GM21723 (cell line): ENCODE results near the gene KCNQ1.

ENCODE experiments used
- ATAC-seq: cut with Tn5 transposase; IDR thresholded peaks from one replicate; pipeline ENCODE4 v1.9.1; 2021; ENCODE audit warnings: mild to moderate bottlenecking, moderate library complexity; ENCODE audit not compliant: unreplicated experiment

Gene KCNQ1

DNA sequence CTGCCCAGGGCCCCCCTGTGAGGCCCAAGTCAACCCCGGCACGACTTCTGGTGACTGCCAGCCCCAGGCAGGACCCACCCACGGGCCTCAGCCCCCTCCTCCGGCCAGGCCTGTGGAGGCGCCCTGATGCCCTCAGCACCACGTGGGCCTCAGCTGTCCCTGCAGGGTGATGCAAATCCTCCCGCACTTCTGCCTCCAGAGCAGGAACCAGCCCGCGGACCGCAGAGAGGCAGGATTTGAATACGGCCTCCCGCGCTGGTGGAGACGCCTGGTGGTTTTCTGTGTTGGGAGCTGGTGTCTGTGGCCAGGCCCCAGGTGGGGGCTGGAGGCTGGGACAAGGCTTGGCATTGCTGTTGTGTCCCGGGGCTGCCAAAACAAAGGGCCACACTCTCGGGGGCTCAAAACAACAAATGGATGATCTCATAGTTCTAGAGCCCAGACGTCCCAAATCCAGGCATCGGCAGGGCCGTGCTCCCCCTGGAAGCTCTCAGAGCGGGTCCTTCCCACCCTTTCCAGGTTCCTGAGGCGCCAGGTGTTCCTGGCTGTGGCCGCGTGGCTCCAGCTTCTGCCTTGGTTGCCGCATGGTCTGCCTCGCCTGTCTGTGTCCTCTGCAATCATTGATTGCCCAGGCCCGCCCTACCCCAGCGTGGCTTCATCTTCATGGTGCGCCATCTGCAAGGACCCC is 19.9 kb upstream of the KCNQ1 start:
- no peak for ATAC-seq

DNA sequence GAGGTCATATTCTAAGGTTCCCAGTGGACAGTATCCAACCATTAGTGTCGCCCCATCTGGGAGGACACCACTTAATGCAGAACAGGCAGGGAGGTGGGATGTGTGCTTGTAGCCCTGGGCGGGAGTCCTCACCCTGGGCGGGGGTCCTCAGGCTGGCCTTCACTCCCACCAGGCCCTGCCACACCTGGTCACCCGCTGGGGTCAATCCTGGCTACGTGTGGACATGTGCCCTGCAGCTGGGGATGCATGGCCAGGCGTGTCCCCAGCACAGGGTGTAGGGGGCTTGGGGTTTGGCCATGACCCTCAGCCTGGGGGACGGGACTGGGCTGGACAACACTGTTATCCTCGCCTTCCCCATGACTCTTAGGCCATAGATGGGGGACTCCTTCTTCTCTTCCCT is 19.3 kb upstream of the KCNQ1 start:
- no peak for ATAC-seq

DNA sequence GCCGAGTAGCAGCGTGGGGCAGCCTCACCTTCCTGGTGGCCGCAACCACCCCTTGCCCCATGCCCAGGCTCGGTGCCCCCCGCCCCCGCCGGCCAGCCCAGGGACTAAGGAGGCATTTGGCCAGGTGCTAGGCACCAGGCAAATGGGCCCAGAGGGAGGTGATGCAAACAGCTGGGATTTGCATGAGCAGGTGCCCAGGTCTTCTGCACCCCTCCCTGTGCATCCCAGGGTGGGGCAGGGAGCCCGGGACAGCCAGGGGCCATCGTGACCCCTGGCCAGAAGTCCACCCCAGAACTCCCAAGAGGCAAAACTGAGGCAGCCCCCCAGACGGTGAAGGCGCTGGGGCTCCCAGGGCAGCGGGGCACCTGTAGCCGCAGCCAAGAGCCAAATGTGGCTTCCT is 18.6 kb upstream of the KCNQ1 start:
- ATAC-seq, result no peak

DNA sequence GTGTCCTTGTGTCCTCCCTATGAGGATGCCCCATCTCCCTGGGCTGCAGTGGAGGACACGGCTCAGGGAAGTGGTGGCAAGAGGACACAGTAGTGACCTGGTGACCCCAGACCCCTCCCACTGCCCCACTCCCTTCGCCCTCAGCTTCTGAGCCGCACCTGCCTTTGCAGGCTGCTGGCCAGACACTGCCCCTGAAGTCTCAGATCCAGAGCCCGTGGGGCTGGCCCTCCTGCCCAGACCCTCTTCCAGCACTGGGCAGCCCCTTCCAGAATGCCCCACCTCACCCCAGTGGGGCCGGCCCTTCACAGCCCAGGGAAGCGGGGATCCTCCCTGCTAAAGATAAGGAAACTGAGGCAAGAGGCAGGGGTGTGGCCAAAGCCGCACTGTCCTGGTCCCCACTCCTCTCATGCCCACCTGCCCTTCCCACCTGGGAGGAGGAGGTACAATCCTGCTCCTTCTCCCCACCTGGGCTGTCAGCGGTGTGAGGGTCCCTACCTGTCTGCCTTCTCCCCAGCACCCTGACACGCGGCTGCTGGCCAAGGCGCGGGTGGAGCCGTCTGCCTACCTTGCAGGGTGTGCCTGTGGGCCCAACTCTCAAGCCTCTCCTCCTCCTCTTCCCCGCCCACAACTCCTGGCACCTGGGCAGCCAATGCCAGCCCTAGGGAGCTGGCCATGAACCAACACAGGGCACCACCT is 17.8 kb upstream of the KCNQ1 start:
- ATAC-seq, result no peak

DNA sequence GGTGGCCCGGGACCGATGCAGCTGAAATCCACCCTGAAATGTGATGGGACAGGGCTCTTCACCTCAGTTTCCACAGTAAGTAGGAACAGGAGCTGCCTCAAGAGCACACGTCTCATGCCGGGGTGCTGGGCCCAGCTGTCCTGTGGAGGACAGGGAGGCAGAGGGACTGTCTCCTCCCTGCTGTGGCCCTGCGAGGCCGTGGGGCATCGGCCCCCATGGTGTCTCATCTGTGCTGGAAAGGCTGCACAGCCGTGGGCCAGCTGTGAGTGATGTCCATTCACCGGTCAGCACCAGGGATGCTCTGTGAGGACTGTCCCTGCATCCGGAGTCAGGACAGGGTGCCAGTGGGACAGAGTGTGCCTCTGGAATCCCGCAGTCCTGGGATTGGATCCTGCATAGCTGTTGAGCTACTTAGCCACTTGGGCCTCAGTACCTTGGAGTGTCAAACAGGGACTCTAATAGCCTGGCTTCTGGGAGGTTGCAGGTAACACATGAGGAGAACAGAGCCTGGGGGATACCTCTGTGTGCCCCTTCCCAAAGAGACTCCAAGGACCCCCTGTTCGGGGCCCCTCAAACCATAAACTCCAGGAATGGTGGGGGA is 17.0 kb upstream of the KCNQ1 start:
- ATAC-seq, result no peak

DNA sequence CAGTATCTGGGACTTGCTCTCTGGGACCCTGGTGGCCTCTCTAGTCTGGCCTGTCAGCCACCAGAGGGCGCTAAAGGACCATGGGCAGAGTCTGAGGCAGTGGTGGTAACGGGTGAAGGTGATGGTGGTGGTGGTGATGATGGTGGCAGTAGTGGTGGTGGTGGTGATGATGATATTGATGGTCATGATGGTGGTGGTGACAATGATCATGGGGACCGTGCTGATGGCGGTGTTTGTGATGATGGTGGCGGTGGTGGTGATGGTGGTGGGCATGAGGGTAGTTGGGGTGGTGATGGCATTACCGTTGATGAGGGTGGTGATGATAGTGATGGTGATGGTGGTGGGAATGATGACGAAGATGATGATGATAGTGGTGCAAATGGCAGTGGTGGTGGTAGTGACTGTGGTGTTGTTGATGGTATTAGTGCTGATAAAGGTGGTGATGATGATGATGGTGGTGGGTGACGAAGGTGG is 16.4 kb upstream of the KCNQ1 start:
- ATAC-seq, result no peak

DNA sequence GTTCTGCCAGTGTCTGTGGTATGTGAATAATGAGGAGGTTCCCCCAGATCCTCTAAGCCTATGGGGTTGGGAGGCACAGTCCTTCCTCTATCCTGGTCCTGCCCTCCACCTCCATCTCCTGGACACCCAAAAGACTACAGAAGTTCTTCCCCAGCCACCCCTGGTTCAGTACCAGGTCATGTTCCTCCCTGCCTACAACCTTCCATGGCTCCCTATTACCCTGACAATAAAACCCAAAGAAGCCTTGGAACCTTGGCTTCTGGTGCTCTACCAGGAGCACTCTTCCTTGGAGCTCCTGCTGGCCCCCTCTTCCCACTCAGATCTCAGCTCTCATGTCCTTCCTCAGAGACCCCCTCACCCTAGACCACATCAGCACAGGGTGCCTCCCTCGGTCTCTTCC is 13.4 kb upstream of the KCNQ1 start:
- no peak for ATAC-seq

DNA sequence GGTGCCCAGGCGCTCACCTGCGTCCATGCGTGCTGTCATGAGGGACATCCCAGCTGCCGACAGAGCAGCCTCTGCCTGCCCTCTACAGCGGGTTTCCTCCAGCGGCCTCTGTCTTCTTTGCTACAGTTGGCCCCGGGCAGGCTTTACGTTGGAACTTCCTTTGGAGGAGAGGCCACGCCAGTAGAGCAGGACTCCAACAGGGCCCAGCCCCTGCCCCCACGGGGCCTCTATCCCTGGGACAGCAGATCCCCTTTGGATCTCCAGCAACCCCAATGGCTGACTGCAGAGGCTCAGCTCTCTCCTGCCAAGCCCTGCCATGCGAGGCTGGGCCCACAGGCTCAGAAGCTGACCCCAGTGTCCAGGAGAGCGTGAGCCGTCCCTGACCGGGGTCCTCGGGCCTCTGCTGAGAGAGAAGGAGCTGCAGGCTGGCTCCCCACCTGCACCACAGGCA is 12.6 kb upstream of the KCNQ1 start:
- no peak for ATAC-seq

DNA sequence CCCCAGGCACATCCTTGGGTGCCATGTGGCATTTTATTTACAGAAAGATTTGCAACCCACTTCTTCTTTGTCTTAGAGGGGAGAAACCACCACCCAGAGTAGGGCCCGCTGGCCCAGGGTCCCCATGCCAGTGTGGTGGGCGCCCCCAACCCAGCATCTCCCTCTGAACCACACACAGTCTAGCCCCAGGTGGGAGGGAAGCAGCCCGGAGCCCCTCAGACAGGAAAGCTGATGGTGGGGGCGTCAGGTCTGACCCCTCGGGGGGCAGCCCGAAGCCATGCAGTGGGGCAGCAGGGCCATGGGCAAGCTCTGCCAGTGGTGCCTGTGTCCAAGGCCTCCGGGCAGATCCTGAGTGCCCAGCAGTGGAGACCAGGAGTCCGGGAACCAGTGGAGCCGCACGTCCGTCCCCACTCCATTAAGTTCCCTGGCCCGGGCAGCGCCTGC is 12.2 kb upstream of the KCNQ1 start:
- no peak for ATAC-seq

DNA sequence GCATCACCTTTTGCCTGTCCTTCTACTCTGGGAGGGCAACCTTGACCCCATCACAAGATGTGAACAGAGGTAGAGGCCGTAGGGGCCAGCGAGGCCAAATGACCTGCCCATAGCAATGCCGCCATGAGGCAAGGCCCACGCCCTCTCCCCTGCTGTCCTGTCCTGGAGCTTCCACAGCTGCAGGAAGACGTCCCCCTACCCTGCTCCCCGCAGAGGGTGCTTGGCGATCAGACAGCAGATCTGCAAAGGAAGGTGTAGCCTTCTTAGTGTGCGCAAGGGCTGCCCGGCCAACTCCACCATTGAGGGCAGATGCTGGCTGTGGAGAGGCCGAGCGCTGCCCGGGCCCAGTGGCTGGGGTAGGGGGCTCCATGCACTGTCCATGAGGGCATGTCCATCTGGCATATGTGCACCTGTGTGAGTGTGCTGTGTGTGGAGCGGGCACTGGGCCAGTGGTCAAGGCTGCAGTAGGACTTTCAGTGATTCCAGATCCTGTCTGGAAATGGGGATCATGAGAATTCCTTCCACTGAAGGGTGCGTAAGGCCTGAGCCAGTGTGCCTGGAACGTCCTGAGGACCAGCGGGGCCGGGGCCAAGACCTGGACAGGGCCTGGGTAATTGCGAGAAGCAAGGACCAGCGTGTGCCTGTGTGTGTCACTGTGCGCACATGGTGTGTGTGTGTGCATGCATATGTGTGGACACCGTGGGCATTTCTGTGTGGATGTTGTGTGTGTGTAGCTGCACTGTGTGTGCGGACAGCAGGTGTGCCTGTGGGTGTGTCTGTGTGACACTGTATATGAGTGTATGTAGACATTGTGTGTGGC is 11.5 kb upstream of the KCNQ1 start:
- no peak for ATAC-seq

DNA sequence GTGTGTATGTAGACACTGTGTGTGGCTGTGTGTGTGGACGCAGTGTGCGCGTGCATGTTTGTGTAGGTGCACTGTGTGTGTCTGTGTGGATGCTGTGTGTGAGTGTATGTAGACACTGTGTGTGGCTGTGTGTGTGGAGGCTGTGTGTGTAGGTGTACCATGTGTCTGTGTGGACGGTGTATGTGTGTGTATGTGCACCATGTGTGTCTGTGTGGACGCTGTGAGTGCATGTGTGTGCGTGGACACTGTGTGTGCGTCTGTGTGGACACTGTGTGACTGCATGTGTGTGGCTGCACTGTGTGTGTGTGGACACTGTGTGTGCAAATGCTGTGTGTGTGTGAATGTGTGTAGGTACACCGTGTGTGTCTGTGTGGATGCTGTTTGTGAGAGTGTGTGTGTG is 10.8 kb upstream of the KCNQ1 start:
- no peak for ATAC-seq

DNA sequence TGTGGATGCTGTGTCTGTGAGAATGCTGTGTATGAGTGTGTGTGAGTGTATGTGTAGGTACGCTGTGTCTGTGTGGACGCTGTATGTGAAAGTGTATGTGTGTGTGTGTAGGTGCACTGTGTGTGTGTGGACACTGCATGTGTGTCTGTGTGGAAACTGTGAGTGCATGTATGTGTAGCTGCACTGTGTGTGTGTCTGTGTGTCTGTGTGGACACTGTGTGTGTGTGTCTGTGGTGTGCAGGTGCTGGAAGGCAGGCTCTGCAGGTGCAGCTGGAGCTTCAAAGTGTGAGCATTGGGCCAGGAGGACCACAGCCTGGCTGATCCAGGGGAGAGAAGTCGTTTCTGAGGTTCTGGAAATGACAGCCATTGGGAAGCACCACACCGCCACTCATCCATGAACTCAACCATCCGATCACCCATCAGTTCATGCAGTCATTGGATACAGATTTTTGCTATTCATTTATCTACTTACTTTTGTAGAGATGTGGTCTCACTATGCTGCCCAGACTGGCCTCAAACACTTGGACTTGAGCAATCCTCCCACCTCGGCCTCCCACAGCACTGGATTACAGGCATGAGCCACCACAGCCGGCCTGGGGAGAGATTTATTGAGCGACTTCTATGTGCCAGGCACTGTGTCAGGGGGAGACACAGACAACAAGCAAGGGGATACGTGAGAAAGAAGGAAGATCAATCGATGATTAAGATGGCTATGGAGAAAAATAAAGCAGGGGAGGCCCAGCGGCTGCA is 10.1 kb upstream of the KCNQ1 start:
- ATAC-seq, result no peak

DNA sequence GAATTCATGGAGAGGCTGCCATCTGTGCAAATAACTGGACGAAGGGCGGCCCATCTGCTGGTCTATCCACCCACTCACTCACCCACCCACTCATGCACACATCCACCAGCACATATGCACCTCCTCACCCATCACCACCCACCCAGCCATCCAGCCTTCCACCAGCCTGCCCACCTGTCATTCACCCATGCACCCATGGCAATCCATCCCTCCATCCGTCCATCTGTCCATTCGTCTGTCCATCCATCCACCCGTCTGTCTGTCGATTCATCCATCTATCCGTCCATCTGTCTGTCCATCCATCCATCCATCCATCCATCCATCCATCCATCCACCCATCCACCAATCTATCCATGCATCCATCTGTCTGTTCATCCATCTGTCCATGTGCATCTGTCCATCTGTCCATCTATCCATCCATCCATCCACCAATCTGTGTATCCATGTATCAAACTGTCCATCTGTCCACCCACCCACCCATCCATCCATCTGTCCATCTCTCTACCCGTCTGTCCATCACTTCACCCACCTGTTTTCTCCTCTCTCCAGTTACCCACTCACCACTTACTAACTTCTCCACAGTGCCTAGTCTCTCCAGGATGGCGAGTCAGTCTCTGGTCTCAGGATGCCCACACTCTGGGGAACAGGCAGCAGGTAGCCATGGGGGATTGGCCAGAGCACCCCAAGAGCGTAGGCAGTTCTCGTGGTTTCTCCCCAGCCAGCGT is 9.4 kb upstream of the KCNQ1 start:
- ATAC-seq, result no peak

DNA sequence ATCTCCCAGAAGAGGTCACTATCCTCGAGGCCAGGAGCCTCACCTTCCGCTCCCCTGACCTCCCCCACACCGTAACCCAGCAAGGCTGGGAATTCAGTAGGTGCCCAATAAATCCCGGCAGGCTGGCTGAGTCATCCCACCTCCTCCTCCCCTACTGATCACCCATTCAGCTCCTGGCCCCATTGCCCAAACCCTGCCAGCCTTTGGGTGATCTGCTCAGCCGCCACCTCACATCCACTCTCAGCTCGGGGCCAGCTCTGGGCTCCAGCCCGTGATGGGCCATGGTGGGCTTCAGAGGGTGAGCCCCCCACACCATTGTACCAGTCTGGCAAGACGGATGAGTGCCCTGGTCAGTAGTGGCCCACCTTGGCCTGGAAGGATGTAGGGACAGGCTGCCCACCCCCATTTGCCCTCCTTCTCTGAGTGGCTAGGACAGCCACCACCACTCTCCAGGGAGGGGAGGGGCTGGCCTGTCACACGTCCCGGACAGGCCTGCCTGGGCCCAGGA is 8.7 kb upstream of the KCNQ1 start:
- no peak for ATAC-seq

DNA sequence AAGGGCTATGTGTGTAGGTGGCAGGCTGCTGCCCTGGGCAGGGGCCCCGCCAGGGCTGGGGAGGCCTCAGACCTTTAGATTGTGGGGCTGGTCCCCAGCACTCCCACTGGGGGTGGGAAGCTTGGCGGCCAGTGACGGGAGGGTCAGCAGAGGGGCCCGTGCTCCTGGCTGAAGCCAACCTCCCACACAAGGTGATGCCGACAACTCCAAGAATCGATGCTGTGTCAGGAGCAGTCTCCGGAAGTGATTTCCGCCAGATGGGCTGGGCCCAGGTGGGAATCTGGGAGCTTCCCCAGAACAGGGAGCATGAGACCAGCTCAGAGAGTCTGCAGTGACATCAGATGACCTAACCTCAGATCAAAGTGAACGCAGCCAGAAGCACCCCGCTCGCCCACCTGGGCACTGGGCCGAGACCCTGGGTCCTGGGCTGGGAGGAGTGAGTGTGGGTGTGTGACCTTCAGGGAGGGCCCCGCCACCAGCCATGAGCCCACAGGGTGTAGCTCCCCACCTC is 8.2 kb upstream of the KCNQ1 start:
- ATAC-seq, result no peak

DNA sequence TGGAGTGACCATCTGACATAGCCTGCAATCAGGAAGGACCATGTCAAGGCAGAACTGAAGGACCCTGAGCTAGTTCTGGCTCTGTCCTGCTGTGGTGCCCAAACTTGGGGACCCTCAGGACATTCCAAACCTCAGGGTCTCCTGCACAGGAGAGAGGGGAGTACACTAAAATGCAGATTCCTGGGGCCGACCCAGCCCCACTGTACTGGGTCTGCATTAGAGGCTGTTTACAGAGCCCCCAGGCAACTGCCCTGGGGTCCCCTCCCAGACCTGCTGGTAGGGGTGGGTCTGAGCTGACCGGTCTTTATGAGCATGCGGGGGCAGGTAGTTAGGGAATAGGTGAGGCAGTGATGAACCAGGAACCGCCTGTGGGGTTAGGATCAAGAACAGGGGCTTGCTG is 7.3 kb upstream of the KCNQ1 start:
- ATAC-seq, result no peak

DNA sequence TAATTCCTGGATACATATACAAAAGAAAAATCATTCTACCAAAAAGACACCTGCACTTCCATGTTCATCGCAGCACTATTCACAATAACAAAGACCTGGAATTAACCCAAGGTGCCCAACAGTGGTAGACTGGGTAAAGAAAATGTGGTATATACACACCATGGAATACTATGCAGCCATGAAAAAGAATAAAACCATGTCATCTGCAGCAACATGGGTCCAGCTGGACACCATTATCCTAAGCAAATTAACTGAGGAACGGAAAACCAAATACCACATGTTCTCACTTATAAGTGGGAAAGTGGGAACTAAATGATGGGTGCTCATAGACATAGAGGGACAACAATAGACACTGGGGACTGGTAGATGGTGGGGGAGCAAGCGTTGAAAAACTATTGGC is 5.0 kb upstream of the KCNQ1 start:
- no peak for ATAC-seq

DNA sequence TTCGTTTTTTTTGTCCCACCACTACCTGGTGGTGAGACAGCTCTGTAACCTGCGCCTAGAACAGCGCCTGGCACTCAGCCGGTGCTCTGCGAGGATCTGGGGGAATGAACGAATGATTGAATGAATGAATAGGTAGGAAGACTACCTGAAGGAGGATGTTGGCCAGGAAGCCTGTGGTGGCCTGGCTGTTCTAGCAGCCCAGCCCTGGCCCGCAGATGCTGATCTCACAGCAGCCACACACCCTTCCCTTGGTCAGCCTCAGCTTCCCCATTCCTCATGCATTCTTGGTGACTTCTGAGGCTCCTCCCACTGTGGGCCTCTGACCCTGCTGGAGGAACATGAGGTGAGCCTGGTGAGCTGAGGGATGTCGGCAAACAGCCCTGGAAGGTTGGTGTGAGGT is 4.2 kb upstream of the KCNQ1 start:
- ATAC-seq, result no peak

DNA sequence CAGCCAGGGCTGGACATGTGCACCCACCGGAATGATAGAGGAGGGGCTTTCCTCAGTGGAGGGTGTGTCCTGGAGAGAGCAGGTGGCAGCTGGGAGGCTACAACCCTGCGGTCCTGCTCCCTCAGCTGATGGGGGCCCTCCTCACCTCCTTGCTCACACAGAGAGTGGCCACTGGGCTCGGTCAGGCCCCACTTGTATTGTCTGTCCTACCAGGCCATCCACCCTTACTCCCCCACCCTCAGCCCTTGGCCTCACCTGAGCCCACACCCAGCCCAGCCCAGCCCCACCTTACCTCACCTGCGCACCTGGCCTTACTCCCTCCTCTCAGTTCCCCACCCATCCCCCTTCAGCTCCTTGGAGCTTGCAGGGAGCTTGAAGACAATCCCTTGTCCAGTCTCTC is 3.6 kb upstream of the KCNQ1 start:
- ATAC-seq, result no peak

DNA sequence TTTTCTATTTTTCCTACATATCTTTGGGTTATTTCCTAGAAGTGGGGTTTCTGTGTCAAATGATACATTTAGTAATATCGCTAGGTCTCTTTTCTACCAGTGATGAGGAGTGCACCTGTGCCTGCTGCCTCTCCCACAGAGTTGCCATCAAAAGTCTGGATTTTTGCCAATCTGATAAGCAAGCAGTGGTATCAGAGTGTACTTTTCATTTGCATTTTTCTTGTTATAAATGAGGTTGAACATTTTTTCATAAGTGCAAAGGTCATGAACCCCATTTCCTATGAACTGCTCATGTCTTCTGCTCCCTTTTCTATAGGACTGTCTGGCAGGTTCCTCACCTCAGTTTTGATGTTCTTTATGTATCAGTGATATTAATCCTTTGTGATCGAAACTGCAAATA is 2.2 kb upstream of the KCNQ1 start:
- ATAC-seq, result no peak
